H1 (cell line): Measurements from ENCODE around the gene IRF3. TPM values are rescaled to one million over a fixed set of nuclear protein-coding genes. Genes with fewer than 3 reads are reported as not detected.

ENCODE experiments used
- MAX ChIP-seq: IDR thresholded peaks from 2 replicates; pipeline ENCODE4 v1.6.1; 2012; ENCODE audit warnings: inconsistent platforms
- POLR2A ChIP-seq, 2 experiments: IDR thresholded peaks; 1 replicate in 1 of 2; 2 replicates in 1 of 2; pipeline ENCODE4 v1.6.1; 2011; ENCODE audit warnings: low read depth in 2 of 2, low read length in 2 of 2, mild to moderate bottlenecking in 2 of 2; ENCODE audit errors: control extremely low read depth in 1 of 2
- polyA plus RNA-seq, 7 experiments: library from polyadenylated mRNA; depleted of rRNA in 3 of 7; stranded (reverse) in 5 of 7; unstranded in 2 of 7; fragments of >200 nt in 5 of 7; fragments of 200-250 nt in 2 of 7; gene quantifications; 1 replicate in 5 of 7; 2 replicates in 1 of 7; 4 replicates in 1 of 7; pipeline versions ENCODE4 v1.2.1 to v1.2.3, GENCODE V29; 2011 to 2013; ENCODE audit warnings: missing spikeins in 2 of 7, mixed read lengths in 2 of 7
- total RNA-seq: library from RNA; stranded (reverse); fragmentation: NEBNext Ultra II Directional; extraction: Animal tissue kit (Norgen Biotek cat#: 25700); gene quantifications from 2 replicates; pipeline ENCODE4 v1.2.1, GENCODE V29; 2021

The IRF3 gene
- total and polyA plus RNA-seq, 2 of the 8 experiments (the other 6 are each of a cell fraction or from before 2014, with no cell fraction given), result 103 to 114 TPM

- TF ChIP-seq POLR2A (IDR thresholded peaks at IDR 0.05; ENCODE audit: control extremely low read depth in 1 of 2, low read depth in 2 of 2, low read length in 2 of 2) (peak in 1 of 2 experiments; percentile 68; a peak in 2 of 3 replicates), MAX (0 out of 2 replicates have a peak, but pooled peaks have one; percentile 19)
- TF ChIP-seq, all 59 proteins: peak for 6
Observed at GRCh38 chr19:49684251-49684982, 18.8 kb upstream of the IRF3 start (continued).
